Neural crest cell (in vitro differentiated cells): Measurements from ENCODE around the gene DCUN1D2. TPM values are rescaled to one million over a fixed set of nuclear protein-coding genes. Genes with fewer than 3 reads are reported as not detected.
"Not testable (repeated sequence)": the region's sequence is repeated elsewhere in the genome, so short reads cannot be mapped to it uniquely, and the experiment has no call there.

Experiments used
- DNase-seq: peaks from one replicate; pipeline ENCODE4 v3.0.0; 2021; ENCODE audit warnings: low read depth, mixed read lengths, low spot score
- H3K27ac Mint-ChIP-seq: one replicate; pipeline ENCODE4 v1.8.0; 2021; ENCODE audit warnings: mild to moderate bottlenecking, mixed read lengths; ENCODE audit not compliant: unreplicated experiment
- H3K27me3 Mint-ChIP-seq: 2 replicates; pipeline ENCODE4 v1.8.0; 2021; ENCODE audit warnings: low read depth, mild to moderate bottlenecking, mixed read lengths
- H3K36me3 Mint-ChIP-seq: 2 replicates; pipeline ENCODE4 v1.8.0; 2021; ENCODE audit warnings: low read depth, mild to moderate bottlenecking, mixed read lengths
- H3K4me1 Mint-ChIP-seq: 2 replicates; pipeline ENCODE4 v1.8.0; 2021; ENCODE audit warnings: mixed read lengths
- H3K4me3 Mint-ChIP-seq: one replicate; pipeline ENCODE4 v1.8.0; 2021; ENCODE audit warnings: mild to moderate bottlenecking, mixed read lengths
- H3K9me3 Mint-ChIP-seq: 2 replicates; pipeline ENCODE4 v1.8.0; 2021; ENCODE audit warnings: mixed read lengths
- CTCF ChIP-seq: fragments of 200-600 bp; sonication (generic); conservative IDR thresholded peaks from 2 replicates; pipeline ENCODE4 v1.5.0; 2021; ENCODE audit warnings: antibody characterized with exemption, mild to moderate bottlenecking
- total RNA-seq: library from RNA; stranded (reverse); gene quantifications from 2 replicates; pipeline ENCODE4 v1.2.1, GENCODE V29; 2021

DCUN1D2 gene
- total RNA-seq, 1 donor from 2014 or later, result 32.1 TPM

GRCh38 chr13:113451951-113452421 is 38.5 kb downstream of the DCUN1D2 start:
- Mint-ChIP-seq H3K27me3 (no peaks in the 10 kb centered on the region), H3K36me3 (peaks cover 9% of the 10 kb centered on the region), H3K4me1 (peaks cover 9% of the 10 kb centered on the region), H3K4me3 (no peak overlapping the region), H3K9me3 (no peaks in the 10 kb centered on the region), H3K27ac (no peak overlapping the region)
- no peak for TF ChIP-seq CTCF
- no peak for DNase-seq

GRCh38 chr13:113450861-113451620 is 39.5 kb downstream of the DCUN1D2 start:
- H3K4me1 Mint-ChIP-seq, H3K27me3 Mint-ChIP-seq, H3K36me3 Mint-ChIP-seq, DNase-seq, H3K9me3 Mint-ChIP-seq, H3K4me3 Mint-ChIP-seq: not testable (repeated sequence)
- TF ChIP-seq CTCF, result peak; percentile 48
- H3K27ac Mint-ChIP-seq, result peak overlapping the region; percentile 31

- peak overlapping the region; percentile 31 for H3K27ac Mint-ChIP-seq
- H3K4me3 Mint-ChIP-seq, H3K36me3 Mint-ChIP-seq, DNase-seq, H3K4me1 Mint-ChIP-seq, H3K9me3 Mint-ChIP-seq, H3K27me3 Mint-ChIP-seq: not testable (repeated sequence)
Observed at GRCh38 chr13:113450348-113450744, 40.2 kb downstream of the DCUN1D2 start.

GRCh38 chr13:113449693-113450347 is 40.7 kb downstream of the DCUN1D2 start:
- no peak overlapping the region for H3K4me3 Mint-ChIP-seq
- H3K36me3 Mint-ChIP-seq, result peaks cover 7% of the 10 kb centered on the region
- no peak for DNase-seq
- H3K9me3 Mint-ChIP-seq, result no peaks in the 10 kb centered on the region
- no peaks in the 10 kb centered on the region for H3K27me3 Mint-ChIP-seq
- TF ChIP-seq CTCF, result no peak
- H3K27ac Mint-ChIP-seq, result no peak overlapping the region
- H3K4me1 Mint-ChIP-seq, result peaks cover 9% of the 10 kb centered on the region

GRCh38 chr13:113448885-113449692 is 41.4 kb downstream of the DCUN1D2 start:
- Mint-ChIP-seq H3K27me3 (no peaks in the 10 kb centered on the region), H3K4me3 (no peak overlapping the region), H3K4me1 (peaks cover 9% of the 10 kb centered on the region), H3K36me3 (peaks cover 7% of the 10 kb centered on the region), H3K9me3 (no peaks in the 10 kb centered on the region), H3K27ac (no peak overlapping the region)
- no peak for TF ChIP-seq CTCF
- no peak for DNase-seq
